ENCODE results near the gene PROX1. TPM values are rescaled to one million over a fixed set of nuclear protein-coding genes. Genes with fewer than 3 reads are reported as not detected.

PROX1 gene
- total and polyA plus RNA-seq, 2 donors (not counting 1 experiment from before 2014, with no cell fraction given), result 0.02 to 0.17 TPM

DNA sequence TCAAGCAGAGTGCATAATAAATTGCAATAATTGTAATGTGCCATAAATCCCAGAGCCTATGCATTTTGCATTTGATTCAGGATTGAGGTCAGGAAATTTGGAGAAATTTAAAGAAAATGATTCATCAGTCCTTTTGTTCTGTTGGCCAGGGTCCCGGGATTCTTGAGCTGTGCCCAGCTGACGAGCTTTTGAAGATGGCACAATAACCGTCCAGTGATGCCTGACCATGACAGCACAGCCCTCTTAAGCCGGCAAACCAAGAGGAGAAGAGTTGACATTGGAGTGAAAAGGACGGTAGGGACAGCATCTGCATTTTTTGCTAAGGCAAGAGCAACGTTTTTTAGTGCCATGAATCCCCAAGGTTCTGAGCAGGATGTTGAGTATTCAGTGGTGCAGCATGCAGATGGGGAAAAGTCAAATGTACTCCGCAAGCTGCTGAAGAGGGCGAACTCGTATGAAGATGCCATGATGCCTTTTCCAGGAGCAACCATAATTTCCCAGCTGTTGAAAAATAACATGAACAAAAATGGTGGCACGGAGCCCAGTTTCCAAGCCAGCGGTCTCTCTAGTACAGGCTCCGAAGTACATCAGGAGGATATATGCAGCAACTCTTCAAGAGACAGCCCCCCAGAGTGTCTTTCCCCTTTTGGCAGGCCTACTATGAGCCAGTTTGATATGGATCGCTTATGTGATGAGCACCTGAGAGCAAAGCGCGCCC, 8.7 kb downstream of the PROX1 start:
- Histone ChIP-seq H3K27ac (ENCODE audit: insufficient read depth, low read length) (no peak overlapping the region), H3K4me3 (replicated peaks in 1 of 4; ENCODE audit: control extremely low read depth in 1 of 4, insufficient read depth in 1 of 4, low read depth in 3 of 4, low read length in 4 of 4) (peak overlapping the region in 2 of 4 experiments; percentile 46 to 47), H3K36me3 (ENCODE audit: control insufficient read depth, insufficient read depth, low read length) (no peaks in the 10 kb centered on the region), H3K9ac (ENCODE audit: insufficient read depth, low read length) (no peak overlapping the region), H3K9me3 (ENCODE audit: control insufficient read depth, insufficient read depth, low read depth, low read length) (no peaks in the 10 kb centered on the region), H3K4me1 (ENCODE audit: control insufficient read depth, extremely low read depth, insufficient read depth, low read length) (no peaks in the 10 kb centered on the region), H2AFZ (ENCODE audit: low read length) (no peak overlapping the region), H4K20me1 (ENCODE audit: control insufficient read depth, extremely low read depth, insufficient read depth, low read length) (no peaks in the 10 kb centered on the region), H3K79me2 (ENCODE audit: control insufficient read depth, insufficient read depth, low read length) (no peaks in the 10 kb centered on the region), H3K27me3 (ENCODE audit: control insufficient read depth, insufficient read depth, low read length) (no peaks in the 10 kb centered on the region), H3K4me2 (ENCODE audit: extremely low read depth, insufficient read depth, low read length) (peak overlapping the region; percentile 32)
- peak in 1 of 2 donors; percentile 52 for DNase-seq (ENCODE audit: low read depth in 2 of 2)
- TF ChIP-seq, protein P1, sequence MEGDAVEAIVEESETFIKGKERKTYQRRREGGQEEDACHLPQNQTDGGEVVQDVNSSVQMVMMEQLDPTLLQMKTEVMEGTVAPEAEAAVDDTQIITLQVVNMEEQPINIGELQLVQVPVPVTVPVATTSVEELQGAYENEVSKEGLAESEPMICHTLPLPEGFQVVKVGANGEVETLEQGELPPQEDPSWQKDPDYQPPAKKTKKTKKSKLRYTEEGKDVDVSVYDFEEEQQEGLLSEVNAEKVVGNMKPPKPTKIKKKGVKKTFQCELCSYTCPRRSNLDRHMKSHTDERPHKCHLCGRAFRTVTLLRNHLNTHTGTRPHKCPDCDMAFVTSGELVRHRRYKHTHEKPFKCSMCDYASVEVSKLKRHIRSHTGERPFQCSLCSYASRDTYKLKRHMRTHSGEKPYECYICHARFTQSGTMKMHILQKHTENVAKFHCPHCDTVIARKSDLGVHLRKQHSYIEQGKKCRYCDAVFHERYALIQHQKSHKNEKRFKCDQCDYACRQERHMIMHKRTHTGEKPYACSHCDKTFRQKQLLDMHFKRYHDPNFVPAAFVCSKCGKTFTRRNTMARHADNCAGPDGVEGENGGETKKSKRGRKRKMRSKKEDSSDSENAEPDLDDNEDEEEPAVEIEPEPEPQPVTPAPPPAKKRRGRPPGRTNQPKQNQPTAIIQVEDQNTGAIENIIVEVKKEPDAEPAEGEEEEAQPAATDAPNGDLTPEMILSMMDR (conservative IDR thresholded peaks at IDR 0.05 in 1 of 2, IDR thresholded peaks at IDR 0.05 in 1 of 2; ENCODE audit: low read depth in 1 of 2, low read length in 2 of 2), result no peak
- peak; percentile 31 for TF ChIP-seq EZH2 (IDR thresholded peaks at IDR 0.05; ENCODE audit: low read length, missing control alignments)

DNA sequence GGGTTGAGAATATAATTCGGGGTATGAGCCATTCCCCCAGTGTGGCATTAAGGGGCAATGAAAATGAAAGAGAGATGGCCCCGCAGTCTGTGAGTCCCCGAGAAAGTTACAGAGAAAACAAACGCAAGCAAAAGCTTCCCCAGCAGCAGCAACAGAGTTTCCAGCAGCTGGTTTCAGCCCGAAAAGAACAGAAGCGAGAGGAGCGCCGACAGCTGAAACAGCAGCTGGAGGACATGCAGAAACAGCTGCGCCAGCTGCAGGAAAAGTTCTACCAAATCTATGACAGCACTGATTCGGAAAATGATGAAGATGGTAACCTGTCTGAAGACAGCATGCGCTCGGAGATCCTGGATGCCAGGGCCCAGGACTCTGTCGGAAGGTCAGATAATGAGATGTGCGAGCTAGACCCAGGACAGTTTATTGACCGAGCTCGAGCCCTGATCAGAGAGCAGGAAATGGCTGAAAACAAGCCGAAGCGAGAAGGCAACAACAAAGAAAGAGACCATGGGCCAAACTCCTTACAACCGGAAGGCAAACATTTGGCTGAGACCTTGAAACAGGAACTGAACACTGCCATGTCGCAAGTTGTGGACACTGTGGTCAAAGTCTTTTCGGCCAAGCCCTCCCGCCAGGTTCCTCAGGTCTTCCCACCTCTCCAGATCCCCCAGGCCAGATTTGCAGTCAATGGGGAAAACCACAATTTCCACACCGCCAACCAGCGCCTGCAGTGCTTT, 9.4 kb downstream of the PROX1 start:
- Histone ChIP-seq H3K9ac (ENCODE audit: insufficient read depth, low read length) (no peak overlapping the region), H3K79me2 (ENCODE audit: control insufficient read depth, insufficient read depth, low read length) (no peaks in the 10 kb centered on the region), H3K27ac (ENCODE audit: insufficient read depth, low read length) (no peak overlapping the region), H3K4me3 (replicated peaks in 1 of 4; ENCODE audit: control extremely low read depth in 1 of 4, insufficient read depth in 1 of 4, low read depth in 3 of 4, low read length in 4 of 4) (peak overlapping the region in 2 of 4 experiments; percentile 46 to 47), H3K4me2 (ENCODE audit: extremely low read depth, insufficient read depth, low read length) (peak overlapping the region; percentile 32), H3K9me3 (ENCODE audit: control insufficient read depth, insufficient read depth, low read depth, low read length) (no peaks in the 10 kb centered on the region), H3K27me3 (ENCODE audit: control insufficient read depth, insufficient read depth, low read length) (no peaks in the 10 kb centered on the region), H4K20me1 (ENCODE audit: control insufficient read depth, extremely low read depth, insufficient read depth, low read length) (no peaks in the 10 kb centered on the region), H3K4me1 (ENCODE audit: control insufficient read depth, extremely low read depth, insufficient read depth, low read length) (no peaks in the 10 kb centered on the region), H3K36me3 (ENCODE audit: control insufficient read depth, insufficient read depth, low read length) (no peaks in the 10 kb centered on the region), H2AFZ (ENCODE audit: low read length) (no peak overlapping the region)
- TF ChIP-seq EZH2 (IDR thresholded peaks at IDR 0.05; ENCODE audit: low read length, missing control alignments), result peak; percentile 20
- TF ChIP-seq, protein P1 (conservative IDR thresholded peaks at IDR 0.05 in 1 of 2, IDR thresholded peaks at IDR 0.05 in 1 of 2; ENCODE audit: low read depth in 1 of 2, low read length in 2 of 2), result no peak
- DNase-seq (ENCODE audit: low read depth in 2 of 2), result peak in 1 of 2 donors; percentile 31

DNA sequence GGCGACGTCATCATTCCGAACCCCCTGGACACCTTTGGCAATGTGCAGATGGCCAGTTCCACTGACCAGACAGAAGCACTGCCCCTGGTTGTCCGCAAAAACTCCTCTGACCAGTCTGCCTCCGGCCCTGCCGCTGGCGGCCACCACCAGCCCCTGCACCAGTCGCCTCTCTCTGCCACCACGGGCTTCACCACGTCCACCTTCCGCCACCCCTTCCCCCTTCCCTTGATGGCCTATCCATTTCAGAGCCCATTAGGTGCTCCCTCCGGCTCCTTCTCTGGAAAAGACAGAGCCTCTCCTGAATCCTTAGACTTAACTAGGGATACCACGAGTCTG, 10.0 kb downstream of the PROX1 start:
- Histone ChIP-seq H3K9ac (ENCODE audit: insufficient read depth, low read length) (no peak overlapping the region), H2AFZ (ENCODE audit: low read length) (no peak overlapping the region), H4K20me1 (ENCODE audit: control insufficient read depth, extremely low read depth, insufficient read depth, low read length) (no peaks in the 10 kb centered on the region), H3K9me3 (ENCODE audit: control insufficient read depth, insufficient read depth, low read depth, low read length) (no peaks in the 10 kb centered on the region), H3K4me3 (replicated peaks in 1 of 4; ENCODE audit: control extremely low read depth in 1 of 4, insufficient read depth in 1 of 4, low read depth in 3 of 4, low read length in 4 of 4) (no peak overlapping the region), H3K79me2 (ENCODE audit: control insufficient read depth, insufficient read depth, low read length) (no peaks in the 10 kb centered on the region), H3K4me1 (ENCODE audit: control insufficient read depth, extremely low read depth, insufficient read depth, low read length) (no peaks in the 10 kb centered on the region), H3K27me3 (ENCODE audit: control insufficient read depth, insufficient read depth, low read length) (no peaks in the 10 kb centered on the region), H3K36me3 (ENCODE audit: control insufficient read depth, insufficient read depth, low read length) (no peaks in the 10 kb centered on the region), H3K27ac (ENCODE audit: insufficient read depth, low read length) (no peak overlapping the region), H3K4me2 (ENCODE audit: extremely low read depth, insufficient read depth, low read length) (no peak overlapping the region)
- TF ChIP-seq, protein P1 (conservative IDR thresholded peaks at IDR 0.05 in 1 of 2, IDR thresholded peaks at IDR 0.05 in 1 of 2; ENCODE audit: low read depth in 1 of 2, low read length in 2 of 2), result no peak
- no peak for TF ChIP-seq EZH2 (IDR thresholded peaks at IDR 0.05; ENCODE audit: low read length, missing control alignments)
- no peak for DNase-seq (ENCODE audit: low read depth in 2 of 2)
